Neural cell (in vitro differentiated cells): ENCODE measurements around the gene HCCS.

ENCODE experiments used
- CTCF ChIP-seq: fragments of 450-650 bp; IDR thresholded peaks from 2 replicates; pipeline ENCODE4 v1.5.1; 2014; ENCODE audit warnings: antibody characterized with exemption, mild to moderate bottlenecking, moderate library complexity; ENCODE audit not compliant: poor library complexity, severe bottlenecking
- EZH2 ChIP-seq: fragments of 200-600, 300-800 bp; shearing (Covaris generic), sonication (generic); IDR thresholded peaks from 2 replicates; pipeline ENCODE4 v1.6.1; 2014; ENCODE audit warnings: antibody characterized with exemption, low read length, borderline replicate concordance, mild to moderate bottlenecking; ENCODE audit not compliant: insufficient read depth, poor library complexity, severe bottlenecking
- POLR2AphosphoS5 ChIP-seq: IDR thresholded peaks from 2 replicates; pipeline ENCODE4 v1.6.1; 2012
- RAD21 ChIP-seq: fragments of 450-650 bp; conservative IDR thresholded peaks from 2 replicates; pipeline ENCODE4 v1.6.1; 2014; ENCODE audit warnings: antibody characterized with exemption, mild to moderate bottlenecking, moderate library complexity
- TAF1 ChIP-seq: IDR thresholded peaks from 2 replicates; pipeline ENCODE4 v1.6.1; 2012; ENCODE audit warnings: low read depth

DNA sequence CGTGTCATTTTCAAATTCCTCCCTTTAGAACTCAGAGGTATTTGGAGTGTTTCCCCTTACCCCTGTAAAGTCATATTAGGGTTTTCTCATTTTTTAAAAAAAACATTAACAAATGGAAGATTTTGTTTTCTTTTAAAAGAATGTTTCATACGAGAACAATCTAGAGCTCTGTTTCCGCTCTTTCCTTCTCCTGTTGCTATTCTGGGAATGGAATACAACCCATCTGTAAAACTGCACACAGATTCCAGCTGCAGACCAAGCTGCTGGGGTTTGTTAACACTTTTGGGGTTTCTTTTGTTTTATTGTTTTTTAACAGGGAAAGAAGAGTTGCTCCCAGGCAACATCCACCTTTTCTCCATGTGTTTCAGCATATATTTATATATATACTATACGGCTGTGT is 61.3 kb downstream of the HCCS start:
- TF ChIP-seq CTCF (no peak), RAD21 (no peak), POLR2AphosphoS5 (no peak), EZH2 (no peak), TAF1 (no peak)
